Thoracic aorta (tissue), 2 donors: ENCODE measurements around the gene PARD3B. TPM values are rescaled to one million over a fixed set of nuclear protein-coding genes. Genes with fewer than 3 reads are reported as not detected.

Experiments
- ATAC-seq: fragments of 150-250 bp; one replicate; pipeline ENCODE4 v1.8.0; 2017; ENCODE audit warnings: low read depth; ENCODE audit not compliant: insufficient number of reproducible peaks, low FRiP score
- DNase-seq: peaks from one replicate; pipeline ENCODE4 v3.0.0-alpha.2; 2020; ENCODE audit warnings: low spot score
- H3K27ac ChIP-seq, 2 donors: fragments of 200-600 bp; sonication (generic); 1 replicate in 1 of 2; 2 replicates in 1 of 2; pipeline ENCODE4 v1.5.1; 2016; ENCODE audit warnings: mild to moderate bottlenecking in 2 of 2, moderate library complexity in 2 of 2
- H3K27me3 ChIP-seq: fragments of 200-600 bp; sonication (generic); replicated peaks from 2 replicates; pipeline ENCODE4 v1.6.0; 2016; ENCODE audit warnings: mild to moderate bottlenecking; ENCODE audit not compliant: insufficient read depth
- H3K36me3 ChIP-seq: fragments of 200-600 bp; sonication (generic); one replicate; pipeline ENCODE4 v1.5.1; 2016
- H3K4me1 ChIP-seq, 2 donors: fragments of 200-600 bp; sonication (generic); 1 replicate in 1 of 2; 2 replicates in 1 of 2; pipeline versions ENCODE4 v1.5.1 to v1.6.0; 2016; ENCODE audit warnings: low read depth in 2 of 2, mild to moderate bottlenecking in 1 of 2; ENCODE audit not compliant: control insufficient read depth in 1 of 2
- H3K4me3 ChIP-seq: fragments of 200-600 bp; sonication (generic); 2 replicates; pipeline ENCODE4 v1.5.1; 2016; ENCODE audit warnings: mild to moderate bottlenecking
- H3K9me3 ChIP-seq: fragments of 200-600 bp; sonication (generic); 2 replicates; pipeline ENCODE4 v1.5.1; 2016
- CTCF ChIP-seq: fragments of 200-600 bp; sonication (generic); IDR thresholded peaks from one replicate; pipeline ENCODE4 v1.5.1; 2019; ENCODE audit warnings: antibody characterized with exemption
- total RNA-seq, 2 donors: library from RNA; depleted of rRNA; stranded (reverse); fragments of >200 nt; gene quantifications; one replicate each; pipeline versions ENCODE4 v1.1.0 to v1.2.3, GENCODE V29; 2016

The PARD3B gene
- total RNA-seq, 2 donors from 2014 or later: 25.7 to 34.5 TPM

- Histone ChIP-seq H3K9me3 (no peaks in the 10 kb centered on the region), H3K27ac (no peak overlapping the region), H3K4me1 (peaks cover 17 to 24% of the 10 kb centered on the region in 2 donors), H3K27me3 (no peaks in the 10 kb centered on the region), H3K36me3 (no peaks in the 10 kb centered on the region), H3K4me3 (no peak overlapping the region)
- ATAC-seq: no peak
- no peak for TF ChIP-seq CTCF
- DNase-seq: no peak
Measured at GRCh38 chr2:204678031-204678430, 132.8 kb downstream of the PARD3B start.

- Histone ChIP-seq H3K36me3 (no peaks in the 10 kb centered on the region), H3K4me3 (no peak overlapping the region), H3K9me3 (no peaks in the 10 kb centered on the region), H3K27me3 (no peaks in the 10 kb centered on the region), H3K27ac (no peak overlapping the region), H3K4me1 (peaks cover 17 to 24% of the 10 kb centered on the region in 2 donors)
- TF ChIP-seq CTCF: no peak
- no peak for DNase-seq
- ATAC-seq: no peak
Measured at GRCh38 chr2:204680576-204680975, 135.3 kb downstream of the PARD3B start.

- no peaks in the 10 kb centered on the region for H3K9me3 ChIP-seq
- no peak for TF ChIP-seq CTCF
- H3K27me3 ChIP-seq: no peaks in the 10 kb centered on the region
- H3K27ac ChIP-seq: no peak overlapping the region
- no peak overlapping the region for H3K4me3 ChIP-seq
- H3K4me1 ChIP-seq: peaks cover 17 to 24% of the 10 kb centered on the region in 2 donors
- DNase-seq (no peak), ATAC-seq (no peak)
- H3K36me3 ChIP-seq: no peaks in the 10 kb centered on the region
Measured at GRCh38 chr2:204681412-204681811, 136.1 kb downstream of the PARD3B start.

- Histone ChIP-seq H3K36me3 (no peaks in the 10 kb centered on the region), H3K27me3 (no peaks in the 10 kb centered on the region), H3K9me3 (no peaks in the 10 kb centered on the region), H3K4me3 (no peak overlapping the region), H3K27ac (no peak overlapping the region), H3K4me1 (peaks cover 17 to 24% of the 10 kb centered on the region in 2 donors)
- DNase-seq: no peak
- no peak for TF ChIP-seq CTCF
- ATAC-seq: no peak
Measured at GRCh38 chr2:204683384-204683783, 138.1 kb downstream of the PARD3B start.

GRCh38 chr2:204686406-204686805, 141.1 kb downstream of the PARD3B start:
- Histone ChIP-seq H3K4me3 (no peak overlapping the region), H3K36me3 (no peaks in the 10 kb centered on the region), H3K4me1 (peaks cover 5 to 14% of the 10 kb centered on the region in 2 donors), H3K9me3 (no peaks in the 10 kb centered on the region), H3K27ac (no peak overlapping the region), H3K27me3 (no peaks in the 10 kb centered on the region)
- TF ChIP-seq CTCF: no peak
- no peak for DNase-seq
- no peak for ATAC-seq
